ENCODE data around the gene BLOC1S4.
A peak's percentile ranks its signal among the peaks of the same experiment; 100 is the strongest.

The BLOC1S4 gene

GRCh38 chr4:6673660-6674499, 42.1 kb upstream of the BLOC1S4 start:
- DNase-seq (ENCODE audit: extremely low spot score) = peak; percentile 97
- no peak for TF ChIP-seq CTCF (IDR thresholded peaks at IDR 0.05; ENCODE audit: control extremely low read depth, extremely low read depth, low read depth, missing control alignments)
- CTCF ChIA-PET = interaction anchor here (1.0 to 3.5 kb wide), 8 partner anchors 11 to 397 kb away, joined by 3 to 26 read pairs (median 10); partner anchors contain the start of gene TADA2B
- POLR2A ChIA-PET = interaction anchor here (0.6 to 2.3 kb wide), 8 partner anchors 15 to 36 kb away, joined by 3 to 11 read pairs (median 3); partner anchors contain the start of genes MRFAP1 and MRFAP1L1

- ChIA-PET CTCF (interaction anchor here (0.7 to 3.5 kb wide), 14 partner anchors 11 to 424 kb away, joined by 3 to 26 read pairs (median 4); partner anchors contain the start of genes MRFAP1L1 and TADA2B), POLR2A (interaction anchor here (0.9 to 2.3 kb wide), 5 partner anchors 16 to 35 kb away, joined by 3 to 11 read pairs (median 3); partner anchors contain the start of genes MRFAP1 and MRFAP1L1)
- DNase-seq (ENCODE audit: extremely low spot score) = peak; percentile 68
- TF ChIP-seq CTCF (IDR thresholded peaks at IDR 0.05; ENCODE audit: control extremely low read depth, extremely low read depth, low read depth, missing control alignments) = peak; percentile 47
Observed at GRCh38 chr4:6674500-6675149, 41.3 kb upstream of the BLOC1S4 start.

GRCh38 chr4:6676722-6677558, 39.0 kb upstream of the BLOC1S4 start:
- no peak for DNase-seq (ENCODE audit: extremely low spot score)
- TF ChIP-seq CTCF (IDR thresholded peaks at IDR 0.05; ENCODE audit: control extremely low read depth, extremely low read depth, low read depth, missing control alignments) = no peak
- CTCF ChIA-PET = interaction anchor here (1.2 to 3.5 kb wide), 4 partner anchors 12 to 40 kb away, joined by 3 to 14 read pairs (median 8); no protein-coding TSS in a partner anchor
- POLR2A ChIA-PET = no interaction called here

GRCh38 chr4:6680372-6681034, 35.5 kb upstream of the BLOC1S4 start:
- DNase-seq (ENCODE audit: extremely low spot score) = no peak
- ChIA-PET CTCF (interaction anchor here (1.1 to 1.8 kb wide), 5 partner anchors 11 to 226 kb away, joined by 3 to 4 read pairs (median 3); partner anchors contain the start of gene MRFAP1L1), POLR2A (no interaction called here)
- TF ChIP-seq CTCF (IDR thresholded peaks at IDR 0.05; ENCODE audit: control extremely low read depth, extremely low read depth, low read depth, missing control alignments) = peak; percentile 7

GRCh38 chr4:6681191-6681590, 34.8 kb upstream of the BLOC1S4 start:
- DNase-seq (ENCODE audit: extremely low spot score) = no peak
- no peak for TF ChIP-seq CTCF (IDR thresholded peaks at IDR 0.05; ENCODE audit: control extremely low read depth, extremely low read depth, low read depth, missing control alignments)
- CTCF ChIA-PET = interaction anchor here (1.0 to 1.8 kb wide), 7 partner anchors 11 to 225 kb away, joined by 3 to 4 read pairs (median 3); partner anchors contain the start of gene MRFAP1L1
- POLR2A ChIA-PET = no interaction called here
